Neuron (in vitro differentiated cells): ENCODE results near the gene TBC1D9B.

Source experiments
- H2AFZ ChIP-seq: one replicate; pipeline ENCODE4 v1.6.1; 2013; ENCODE audit warnings: low read depth, mild to moderate bottlenecking, inconsistent platforms, low read length, moderate library complexity
- H3K27me3 ChIP-seq: one replicate; pipeline ENCODE4 v1.6.1; 2013; ENCODE audit warnings: low read length; ENCODE audit not compliant: insufficient read depth
- H3K36me3 ChIP-seq: one replicate; pipeline ENCODE4 v1.6.1; 2013; ENCODE audit warnings: low read length; ENCODE audit not compliant: insufficient read depth
- H3K4me1 ChIP-seq: one replicate; pipeline ENCODE4 v1.6.1; 2013; ENCODE audit warnings: low read length; ENCODE audit not compliant: insufficient read depth
- H3K4me3 ChIP-seq: 2 replicates; pipeline ENCODE4 v1.5.1; 2013; ENCODE audit warnings: mild to moderate bottlenecking, low read length, moderate library complexity
- H3K9me3 ChIP-seq: one replicate; pipeline ENCODE4 v1.6.1; 2013; ENCODE audit warnings: low read length

TBC1D9B gene

GRCh38 chr5:179820483-179821297 is 87.0 kb downstream of the TBC1D9B start, which contains the start of gene SQSTM1:
Gene SQSTM1 (plus strand): TSS chr5:179820905. CDS start chr5:179820937, 32 bp downstream.
- no peak within 1 kb of the TSS for H2AFZ ChIP-seq
- H3K36me3 ChIP-seq, result peaks cover 31% of the 10 kb centered on the region
- peaks cover 3% of the 10 kb centered on the region for H3K9me3 ChIP-seq
- peaks cover 34% of the 10 kb centered on the region for H3K4me1 ChIP-seq
- H3K27me3 ChIP-seq, result no peaks in the 10 kb centered on the region
- H3K4me3 ChIP-seq, result peak within 1 kb of the TSS; percentile 57

DNA sequence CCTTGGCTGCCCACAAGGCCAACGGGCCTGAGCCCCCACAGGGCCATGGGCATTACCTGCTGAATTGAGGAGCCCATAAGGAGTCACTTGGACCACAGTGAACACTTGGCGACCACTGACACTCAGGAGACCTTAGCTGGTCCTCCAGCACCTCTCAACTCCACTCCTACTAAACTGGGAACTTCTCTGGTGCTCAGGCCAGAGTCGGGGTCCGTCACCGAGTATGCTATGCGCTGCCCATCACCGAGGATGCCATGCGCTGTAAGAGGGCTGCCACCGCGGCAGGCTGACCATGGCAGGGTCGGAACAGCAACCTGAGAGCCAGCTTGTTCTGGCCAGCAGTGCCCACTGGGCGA is 87.6 kb downstream of the TBC1D9B start:
- Histone ChIP-seq H3K4me1 (peaks cover 34% of the 10 kb centered on the region), H3K4me3 (peak overlapping the region; percentile 57), H3K27me3 (no peaks in the 10 kb centered on the region), H3K9me3 (peaks cover 5% of the 10 kb centered on the region), H3K36me3 (peaks cover 31% of the 10 kb centered on the region), H2AFZ (no peak overlapping the region)

DNA sequence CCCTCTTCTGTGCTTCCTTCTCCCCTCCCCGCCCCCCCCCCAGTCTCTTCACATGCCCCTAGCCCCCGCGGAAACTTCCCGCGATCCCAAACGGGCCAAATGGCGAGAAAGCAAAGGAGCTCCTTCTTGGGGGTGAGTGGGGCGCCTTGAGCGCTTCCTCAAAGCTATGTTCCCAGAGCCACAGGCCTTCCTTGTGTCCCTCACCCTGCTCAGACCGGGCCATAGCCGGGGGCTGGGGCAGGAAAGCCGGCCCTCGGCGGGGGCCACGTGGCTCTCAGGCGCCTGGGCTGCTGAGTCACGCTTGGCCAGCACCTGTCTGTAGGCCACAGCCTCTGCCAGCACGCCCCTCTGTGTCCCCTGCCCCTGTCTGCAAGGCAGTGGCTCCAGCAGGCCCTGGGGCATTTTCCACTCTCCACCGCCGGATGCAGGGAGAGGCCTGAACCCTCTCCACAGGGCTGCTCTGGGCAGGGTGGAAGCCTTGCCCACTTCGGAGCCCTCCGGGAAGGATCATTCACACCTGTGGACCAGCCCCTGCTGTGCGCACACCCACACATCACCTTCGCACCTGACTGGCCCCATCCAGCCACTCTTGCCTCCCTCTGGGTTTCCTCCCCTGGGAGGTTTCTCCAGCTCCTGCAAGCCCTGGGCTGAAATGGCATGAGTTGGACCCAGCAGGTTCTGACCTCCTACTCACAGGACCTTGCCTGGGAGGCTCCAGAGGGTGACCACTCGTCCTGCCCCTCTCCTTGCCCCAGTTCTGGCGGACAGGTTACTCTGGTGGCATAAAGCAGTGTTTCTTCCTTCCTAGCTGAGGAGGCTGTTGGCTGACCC is 88.2 kb downstream of the TBC1D9B start:
- Histone ChIP-seq H3K27me3 (no peaks in the 10 kb centered on the region), H3K4me1 (peaks cover 34% of the 10 kb centered on the region), H3K36me3 (peaks cover 25% of the 10 kb centered on the region), H3K9me3 (peaks cover 5% of the 10 kb centered on the region), H3K4me3 (no peak overlapping the region), H2AFZ (peak overlapping the region; percentile 12)

DNA sequence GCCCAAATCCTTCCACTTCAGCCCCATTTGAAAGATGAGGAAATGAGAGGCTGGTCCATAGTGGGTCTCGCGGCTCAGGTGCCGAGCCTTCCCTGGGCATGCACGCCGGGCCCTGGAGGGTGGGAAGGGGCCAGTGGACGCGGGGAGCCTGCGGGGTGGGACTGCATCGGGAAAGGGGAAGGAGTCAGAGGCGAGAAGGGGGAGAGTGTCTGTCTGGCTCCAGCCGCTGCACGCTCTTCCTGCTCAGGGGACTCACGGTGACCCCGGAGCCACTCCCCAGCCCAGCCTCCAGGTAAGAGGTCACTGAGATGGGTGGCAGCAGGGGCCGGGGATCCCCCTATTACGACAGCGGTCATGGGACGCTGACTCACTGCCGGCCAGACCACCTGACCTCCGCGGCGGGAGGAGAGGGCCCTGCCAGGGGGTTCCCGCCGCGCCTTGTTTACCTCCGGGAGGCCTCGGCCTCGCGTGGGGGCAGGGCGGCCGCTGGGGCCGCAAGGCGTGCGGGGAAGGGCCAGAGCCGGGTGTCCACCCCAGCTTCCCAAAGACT is 88.9 kb downstream of the TBC1D9B start:
- peak overlapping the region; percentile 12 for H2AFZ ChIP-seq
- peak overlapping the region; percentile 41 for H3K4me3 ChIP-seq
- peaks cover 24% of the 10 kb centered on the region for H3K36me3 ChIP-seq
- H3K4me1 ChIP-seq, result peaks cover 34% of the 10 kb centered on the region
- H3K27me3 ChIP-seq, result no peaks in the 10 kb centered on the region
- peaks cover 5% of the 10 kb centered on the region for H3K9me3 ChIP-seq

GRCh38 chr5:179817890-179818745 is 89.6 kb downstream of the TBC1D9B start:
- peak overlapping the region; percentile 41 for H3K4me3 ChIP-seq
- H3K4me1 ChIP-seq, result peaks cover 34% of the 10 kb centered on the region
- H2AFZ ChIP-seq, result peak overlapping the region; percentile 12
- H3K9me3 ChIP-seq, result peaks cover 5% of the 10 kb centered on the region
- H3K36me3 ChIP-seq, result peaks cover 23% of the 10 kb centered on the region
- H3K27me3 ChIP-seq, result no peaks in the 10 kb centered on the region

DNA sequence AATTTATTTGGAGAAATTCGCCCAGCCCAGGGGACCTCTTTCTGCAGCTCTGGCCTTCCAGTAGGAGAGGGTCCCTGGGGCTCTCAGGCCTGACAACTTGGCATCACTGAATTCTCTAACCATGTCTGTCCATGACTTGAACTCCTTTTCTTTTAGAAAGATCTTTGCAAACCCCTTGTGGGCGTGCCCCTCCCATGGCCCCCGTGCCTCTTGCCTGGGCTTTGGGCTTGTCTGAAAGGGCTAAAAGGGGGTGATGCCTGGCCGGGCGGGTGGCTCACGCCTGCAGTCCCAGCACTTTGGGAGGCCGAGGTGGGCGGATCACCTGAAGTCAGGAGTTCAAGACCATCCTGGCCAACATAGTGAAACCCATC is 90.2 kb downstream of the TBC1D9B start:
- H2AFZ ChIP-seq, result no peak overlapping the region
- H3K9me3 ChIP-seq, result peaks cover 5% of the 10 kb centered on the region
- H3K4me3 ChIP-seq, result no peak overlapping the region
- no peaks in the 10 kb centered on the region for H3K27me3 ChIP-seq
- peaks cover 23% of the 10 kb centered on the region for H3K36me3 ChIP-seq
- peaks cover 28% of the 10 kb centered on the region for H3K4me1 ChIP-seq

GRCh38 chr5:179816796-179817469 is 90.8 kb downstream of the TBC1D9B start:
- Histone ChIP-seq H3K9me3 (peaks cover 5% of the 10 kb centered on the region), H3K4me3 (no peak overlapping the region), H2AFZ (no peak overlapping the region), H3K27me3 (no peaks in the 10 kb centered on the region), H3K36me3 (peaks cover 29% of the 10 kb centered on the region), H3K4me1 (peaks cover 23% of the 10 kb centered on the region)

GRCh38 chr5:179816401-179816795 is 91.3 kb downstream of the TBC1D9B start:
- Histone ChIP-seq H2AFZ (no peak overlapping the region), H3K27me3 (no peaks in the 10 kb centered on the region), H3K36me3 (peaks cover 29% of the 10 kb centered on the region), H3K9me3 (peaks cover 5% of the 10 kb centered on the region), H3K4me1 (peaks cover 20% of the 10 kb centered on the region), H3K4me3 (no peak overlapping the region)

DNA sequence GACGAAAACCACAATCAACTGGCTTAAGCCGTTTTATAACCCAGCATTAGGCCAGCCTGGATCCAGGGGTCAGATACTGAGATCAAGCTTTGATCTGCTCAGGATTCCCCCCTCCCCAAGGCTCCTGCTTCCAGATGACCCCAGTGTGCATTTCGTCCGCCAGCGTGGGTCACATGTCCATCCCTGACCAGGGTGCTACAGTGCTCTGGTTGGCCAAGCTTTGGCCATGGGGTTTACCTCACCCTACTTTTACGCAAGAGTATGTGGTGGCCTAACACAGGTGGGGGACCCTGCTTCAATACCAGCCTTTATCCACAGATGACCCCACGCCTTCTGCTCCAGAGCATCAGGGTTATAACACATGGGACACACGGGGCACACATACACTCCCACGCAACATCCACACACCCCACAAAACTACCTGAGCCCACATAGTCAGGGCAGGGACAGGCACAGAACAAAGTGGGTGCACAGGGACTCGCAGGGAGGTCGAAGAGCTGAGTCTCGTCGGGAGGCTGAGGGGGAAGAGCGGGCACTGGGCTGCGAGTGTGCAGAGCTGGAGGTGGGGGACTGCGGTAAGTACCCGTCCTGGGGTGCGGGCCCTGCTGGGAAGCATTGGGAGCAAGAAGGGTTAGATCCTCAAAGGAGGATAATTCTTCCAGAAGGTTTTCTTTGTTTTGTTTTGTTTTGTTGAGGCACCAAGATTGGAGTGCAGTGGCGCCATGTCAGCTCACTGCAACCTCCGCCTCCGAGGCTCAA is 92.0 kb downstream of the TBC1D9B start:
- Histone ChIP-seq H3K4me3 (no peak overlapping the region), H3K4me1 (peaks cover 20% of the 10 kb centered on the region), H3K36me3 (peaks cover 29% of the 10 kb centered on the region), H3K27me3 (no peaks in the 10 kb centered on the region), H2AFZ (no peak overlapping the region), H3K9me3 (peaks cover 5% of the 10 kb centered on the region)

DNA sequence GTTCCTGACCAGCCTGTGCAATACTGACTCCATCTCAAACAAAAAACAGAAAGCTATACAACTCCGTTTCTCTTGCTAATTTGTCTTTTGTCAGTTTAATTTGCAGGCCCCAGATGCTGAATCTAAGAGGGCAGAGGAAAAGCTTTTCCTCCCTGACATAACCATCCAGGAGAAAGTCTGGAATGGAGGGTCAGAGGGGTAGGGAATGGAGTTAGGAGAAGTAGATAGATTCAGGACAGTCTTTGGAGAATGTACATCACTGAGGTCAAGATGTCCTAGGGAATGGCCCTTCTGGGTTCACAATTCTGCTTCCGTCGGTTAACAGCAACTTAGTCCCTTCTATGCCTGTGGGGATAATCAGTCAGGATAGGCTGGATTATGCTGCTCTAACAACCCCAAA is 93.6 kb downstream of the TBC1D9B start:
- no peak overlapping the region for H3K4me3 ChIP-seq
- H2AFZ ChIP-seq, result no peak overlapping the region
- H3K9me3 ChIP-seq, result peaks cover 5% of the 10 kb centered on the region
- peaks cover 7% of the 10 kb centered on the region for H3K4me1 ChIP-seq
- H3K36me3 ChIP-seq, result peaks cover 29% of the 10 kb centered on the region
- no peaks in the 10 kb centered on the region for H3K27me3 ChIP-seq

- Histone ChIP-seq H3K4me1 (no peaks in the 10 kb centered on the region), H3K27me3 (no peaks in the 10 kb centered on the region), H3K36me3 (peaks cover 29% of the 10 kb centered on the region), H2AFZ (no peak overlapping the region), H3K9me3 (peaks cover 5% of the 10 kb centered on the region), H3K4me3 (no peak overlapping the region)
Measured at GRCh38 chr5:179812997-179813607, 94.6 kb downstream of the TBC1D9B start.
